Measurements from ENCODE around the gene GABRD.

Gene GABRD

DNA sequence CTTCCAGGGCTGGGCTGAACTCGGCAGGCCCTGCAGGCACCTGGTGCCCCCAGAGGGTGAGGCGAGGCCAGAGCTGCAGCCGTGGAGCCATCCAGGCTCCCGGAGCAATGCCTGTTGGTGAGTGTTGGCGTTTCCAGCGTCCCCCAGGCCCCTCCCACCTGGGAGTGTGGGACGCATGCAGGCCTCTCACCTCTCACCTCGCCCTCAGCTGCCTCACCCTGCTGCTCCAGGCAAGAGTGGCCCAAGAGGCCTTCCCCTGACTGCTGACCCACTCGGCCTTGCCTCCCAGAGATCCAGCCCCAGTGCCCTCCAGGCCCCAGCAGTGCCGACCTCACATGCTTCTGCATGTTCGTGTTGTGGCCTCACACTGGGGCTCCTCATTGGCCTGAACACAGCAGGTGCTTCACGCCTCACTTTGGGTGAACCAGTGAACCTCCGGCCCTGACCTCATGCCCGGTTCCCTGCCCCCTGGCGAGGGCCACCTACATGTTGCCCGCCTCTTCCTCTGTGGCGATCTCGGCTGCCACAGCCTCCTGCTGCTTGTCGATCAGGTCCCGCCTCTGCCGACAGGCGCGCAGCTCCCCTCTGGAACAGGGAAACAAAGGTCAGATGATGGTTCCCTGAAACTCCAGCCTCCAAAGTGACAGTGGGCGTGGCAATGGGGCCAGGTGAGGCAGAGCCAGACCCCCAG is 32.5 kb upstream of the GABRD start:
- TF ChIP-seq, protein P1, sequence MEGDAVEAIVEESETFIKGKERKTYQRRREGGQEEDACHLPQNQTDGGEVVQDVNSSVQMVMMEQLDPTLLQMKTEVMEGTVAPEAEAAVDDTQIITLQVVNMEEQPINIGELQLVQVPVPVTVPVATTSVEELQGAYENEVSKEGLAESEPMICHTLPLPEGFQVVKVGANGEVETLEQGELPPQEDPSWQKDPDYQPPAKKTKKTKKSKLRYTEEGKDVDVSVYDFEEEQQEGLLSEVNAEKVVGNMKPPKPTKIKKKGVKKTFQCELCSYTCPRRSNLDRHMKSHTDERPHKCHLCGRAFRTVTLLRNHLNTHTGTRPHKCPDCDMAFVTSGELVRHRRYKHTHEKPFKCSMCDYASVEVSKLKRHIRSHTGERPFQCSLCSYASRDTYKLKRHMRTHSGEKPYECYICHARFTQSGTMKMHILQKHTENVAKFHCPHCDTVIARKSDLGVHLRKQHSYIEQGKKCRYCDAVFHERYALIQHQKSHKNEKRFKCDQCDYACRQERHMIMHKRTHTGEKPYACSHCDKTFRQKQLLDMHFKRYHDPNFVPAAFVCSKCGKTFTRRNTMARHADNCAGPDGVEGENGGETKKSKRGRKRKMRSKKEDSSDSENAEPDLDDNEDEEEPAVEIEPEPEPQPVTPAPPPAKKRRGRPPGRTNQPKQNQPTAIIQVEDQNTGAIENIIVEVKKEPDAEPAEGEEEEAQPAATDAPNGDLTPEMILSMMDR (IDR thresholded peaks at IDR 0.05; ENCODE audit: insufficient read depth, low read depth, low read length, missing control alignments), result no peak
- no peak for DNase-seq (ENCODE audit: low read depth)
- no peak overlapping the region for H3K4me3 ChIP-seq (ENCODE audit: low read length)

DNA sequence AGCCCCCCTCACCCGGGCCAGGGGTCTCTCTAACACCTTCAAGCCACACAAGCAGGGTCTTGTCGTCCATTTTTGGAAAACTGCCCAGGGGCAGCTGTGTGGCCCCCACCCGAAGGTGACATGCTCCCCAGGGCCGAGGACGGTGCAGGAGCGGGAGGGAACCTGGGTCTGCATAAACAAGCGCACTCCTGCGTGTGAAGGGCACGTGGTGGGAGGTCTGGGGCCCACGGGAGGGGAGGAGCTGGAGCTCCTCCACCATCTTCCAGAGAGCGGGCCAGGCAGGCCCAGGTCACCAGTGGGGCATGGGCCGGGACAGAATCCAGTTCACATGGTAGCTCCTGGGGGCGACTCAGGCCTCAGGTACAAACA is 32.0 kb upstream of the GABRD start:
- TF ChIP-seq, protein P1 (IDR thresholded peaks at IDR 0.05; ENCODE audit: insufficient read depth, low read depth, low read length, missing control alignments), result no peak
- DNase-seq (ENCODE audit: low read depth), result no peak
- no peak overlapping the region for H3K4me3 ChIP-seq (ENCODE audit: low read length)

DNA sequence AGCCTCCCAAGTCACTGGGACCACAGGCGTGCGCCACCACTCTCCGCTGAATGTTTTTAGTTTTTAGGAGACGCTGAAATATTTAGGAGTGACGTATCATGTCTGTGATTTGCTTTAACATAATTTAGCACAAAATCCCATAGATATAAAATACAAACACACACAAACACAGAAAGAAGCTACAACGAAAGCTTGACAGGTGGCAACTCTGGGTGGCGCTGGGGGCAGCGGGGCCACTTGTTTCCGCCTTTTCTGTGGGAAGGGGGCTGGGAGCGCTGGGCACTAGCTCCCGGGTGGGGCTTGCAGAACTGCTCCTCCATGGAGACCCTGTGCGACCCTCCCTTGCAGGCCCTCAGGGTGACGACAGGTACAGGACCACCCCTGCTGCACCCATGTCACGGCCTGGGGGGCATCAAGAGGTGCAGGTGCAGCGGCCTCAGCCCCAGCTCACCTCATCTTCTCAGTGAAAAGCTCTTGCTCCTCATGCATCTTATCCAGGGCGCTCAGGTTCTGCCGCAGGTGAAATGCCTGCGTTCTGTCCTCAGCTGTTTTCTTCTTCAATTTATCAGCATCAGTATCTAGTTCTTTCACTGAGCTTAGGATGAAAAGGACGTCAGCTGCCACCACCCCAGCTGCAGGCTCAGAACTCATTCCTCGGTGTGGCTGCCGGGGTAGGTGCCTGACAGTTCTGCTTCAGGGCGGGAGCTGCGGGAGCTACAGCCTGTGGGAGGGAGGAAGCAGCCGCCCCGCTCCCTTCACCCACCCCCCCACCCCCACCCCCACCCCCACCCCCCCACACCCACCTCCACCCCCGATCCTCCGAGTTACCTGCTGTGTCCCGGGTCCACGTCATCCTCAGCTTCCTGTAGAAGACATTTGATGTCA is 30.8 kb upstream of the GABRD start:
- no peak for DNase-seq (ENCODE audit: low read depth)
- TF ChIP-seq, protein P1 (IDR thresholded peaks at IDR 0.05; ENCODE audit: insufficient read depth, low read depth, low read length, missing control alignments), result no peak
- H3K4me3 ChIP-seq (ENCODE audit: low read length), result no peak overlapping the region

DNA sequence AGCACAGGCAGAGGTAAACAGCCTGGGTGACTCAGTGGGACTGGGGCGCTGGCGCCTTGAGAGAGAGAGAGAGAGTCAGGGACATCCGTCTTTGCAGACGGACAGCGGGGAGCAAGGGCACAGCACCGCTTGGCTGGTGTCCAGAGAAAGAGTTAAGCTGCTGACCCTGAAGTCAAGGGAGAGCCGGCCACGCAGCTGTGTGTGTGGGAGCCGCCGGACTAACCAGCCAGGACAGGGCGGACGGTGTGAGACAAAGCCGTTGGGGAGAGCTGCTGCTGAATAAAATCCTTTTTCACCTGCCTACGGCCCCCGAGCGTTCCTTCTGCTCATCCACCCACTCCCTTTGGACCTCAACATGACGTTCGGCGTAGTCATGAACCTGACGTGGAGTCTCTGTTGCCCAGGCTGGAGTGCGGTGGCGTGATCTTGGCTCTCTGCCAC is 30.0 kb upstream of the GABRD start:
- no peak for DNase-seq (ENCODE audit: low read depth)
- H3K4me3 ChIP-seq (ENCODE audit: low read length), result no peak overlapping the region
- TF ChIP-seq, protein P1 (IDR thresholded peaks at IDR 0.05; ENCODE audit: insufficient read depth, low read depth, low read length, missing control alignments), result no peak

DNA sequence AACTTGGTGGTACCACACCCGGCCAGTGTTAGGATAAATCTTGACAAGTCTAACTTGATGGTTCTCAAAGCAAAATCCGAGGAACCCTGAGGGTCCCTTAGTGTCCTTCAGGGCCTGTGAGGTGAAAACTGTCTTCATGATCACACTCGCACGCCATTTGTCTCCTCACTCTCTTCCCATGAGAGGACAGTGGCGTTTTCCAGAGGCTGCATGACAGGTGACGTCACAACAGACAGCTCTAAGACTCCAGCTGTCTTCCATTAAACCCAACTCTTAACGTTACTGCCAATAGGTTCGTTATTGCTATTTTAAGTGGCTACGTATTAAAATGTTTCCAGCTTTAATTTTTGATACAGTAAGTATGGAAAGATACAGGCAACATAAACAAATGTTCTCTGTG is 29.4 kb upstream of the GABRD start:
- DNase-seq (ENCODE audit: low read depth), result no peak
- TF ChIP-seq, protein P1 (IDR thresholded peaks at IDR 0.05; ENCODE audit: insufficient read depth, low read depth, low read length, missing control alignments), result no peak
- no peak overlapping the region for H3K4me3 ChIP-seq (ENCODE audit: low read length)

DNA sequence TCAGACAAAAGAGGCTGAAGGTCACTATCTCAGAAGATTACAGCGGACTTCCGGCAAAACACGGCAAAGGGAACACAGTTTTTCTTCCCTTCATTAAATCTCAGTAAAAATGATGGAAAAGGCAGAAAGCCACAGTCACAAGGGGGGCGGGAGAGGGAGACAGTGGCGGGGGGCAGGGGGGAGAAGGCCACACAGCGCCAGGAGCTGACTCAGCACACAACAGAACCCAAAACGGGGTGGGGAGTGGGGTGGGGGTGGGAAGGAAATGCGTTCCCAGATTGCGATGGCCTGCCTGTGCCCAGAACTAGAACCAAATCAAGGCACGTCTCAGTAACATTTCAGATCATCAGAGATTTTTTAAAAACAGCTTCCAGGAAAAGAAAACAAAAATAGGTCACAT is 28.9 kb upstream of the GABRD start:
- TF ChIP-seq, protein P1 (IDR thresholded peaks at IDR 0.05; ENCODE audit: insufficient read depth, low read depth, low read length, missing control alignments), result no peak
- H3K4me3 ChIP-seq (ENCODE audit: low read length), result no peak overlapping the region
- no peak for DNase-seq (ENCODE audit: low read depth)

All from epithelial cell of esophagus (primary cell).